HCT116 (cell line): ENCODE results near the gene ACOT7. TPM values are rescaled to one million over a fixed set of nuclear protein-coding genes. Genes with fewer than 3 reads are reported as not detected.

Source experiments
- ATAC-seq: fragments of 200-7000 bp; cut with Tn5 transposase; 2 replicates; pipeline ENCODE4 v1.9.1; 2020; ENCODE audit warnings: mild to moderate bottlenecking, moderate library complexity
- BruUV-seq: library from RNA; stranded (reverse); fragments of 400-500 nt; replicated peaks from 2 replicates; lab custom pipeline; 2021; lab: Mats Ljungman, UMichigan
- CTCF ChIA-PET: fragments of 300-600 bp; sonication (Branson Sonifier 250); formaldehyde crosslinking; loops from one replicate; lab custom pipeline; 2021; ENCODE audit warnings: antibody characterized with exemption; lab: Charles Lee
- POLR2A ChIA-PET: fragments of 300-600, 350-600 bp; sonication (Branson Sonifier 250); formaldehyde crosslinking; loops from one replicate; lab custom pipeline; 2021; ENCODE audit warnings: antibody characterized with exemption; lab: Charles Lee
- RAD21 ChIA-PET, 2 experiments: fragments of 300-600 bp; sonication (Branson Sonifier 250); formaldehyde crosslinking; loops; one replicate each; lab custom pipeline; 2023; ENCODE audit warnings: low total read pairs in 2 of 2; ENCODE audit not compliant: uncharacterized antibody in 2 of 2, unreplicated experiment in 2 of 2, low non-redundant PET in 1 of 2; lab: Charles Lee
- DNase-seq: peaks from one replicate; pipeline ENCODE4 v3.0.0-alpha.2; 2010; ENCODE audit warnings: low read depth, low spot score
- H2AFZ ChIP-seq: fragments of 200-600 bp; shearing (Covaris generic), sonication (generic); 2 replicates; pipeline ENCODE4 v1.6.1; 2017; ENCODE audit warnings: low read depth, mixed run types, mixed read lengths, antibody characterized with exemption, low read length; ENCODE audit not compliant: poor library complexity, severe bottlenecking
- H3K27ac ChIP-seq: 2 replicates; pipeline ENCODE4 v1.5.1; 2012; ENCODE audit warnings: low read depth, low read length
- H3K27me3 ChIP-seq: fragments of 200-600 bp; sonication (generic); 2 replicates; pipeline ENCODE4 v1.6.1; 2016; ENCODE audit warnings: mixed run types, low read length, mixed read lengths; ENCODE audit not compliant: insufficient read depth
- H3K36me3 ChIP-seq, 2 experiments: fragments of 200-500 bp in 1 of 2; fragments of 200-600 bp in 1 of 2; sonication (Bioruptor generic) in 1 of 2; sonication (generic) in 1 of 2; 2 replicates each; pipeline versions ENCODE4 v1.5.1 to v1.6.1; 2014 to 2016; ENCODE audit warnings: low read length in 2 of 2, inconsistent platforms in 1 of 2, mixed read lengths in 1 of 2, mixed run types in 1 of 2; ENCODE audit not compliant: insufficient read depth in 2 of 2, control insufficient read depth in 1 of 2
- H3K4me1 ChIP-seq, 2 experiments: fragments of 200-600 bp in 1 of 2; sonication (generic) in 1 of 2; 2 replicates each; pipeline versions ENCODE4 v1.5.1 to v1.6.1; 2012 to 2017; ENCODE audit warnings: low read length in 2 of 2, inconsistent platforms in 1 of 2, mild to moderate bottlenecking in 1 of 2, mixed read lengths in 1 of 2, mixed run types in 1 of 2, moderate library complexity in 1 of 2; ENCODE audit not compliant: insufficient read depth in 2 of 2, control insufficient read depth in 1 of 2
- H3K4me2 ChIP-seq: fragments of 200-600 bp; sonication (generic); 2 replicates; pipeline ENCODE4 v1.6.1; 2017; ENCODE audit warnings: mixed run types, low read length, mixed read lengths
- H3K4me3 ChIP-seq, 2 experiments: fragments of 200-600 bp in 1 of 2; sonication (generic) in 1 of 2; replicated peaks in 1 of 2; 2 replicates each; pipeline ENCODE4 v1.5.1; 2011 to 2016; ENCODE audit warnings: low read length in 2 of 2, control low read depth in 1 of 2, low read depth in 1 of 2, mild to moderate bottlenecking in 1 of 2, mixed read lengths in 1 of 2, mixed run types in 1 of 2
- H3K79me2 ChIP-seq: fragments of 200-600 bp; sonication (generic); 2 replicates; pipeline ENCODE4 v1.6.1; 2017; ENCODE audit warnings: mild to moderate bottlenecking, mixed run types, low read length, moderate library complexity, mixed read lengths; ENCODE audit not compliant: insufficient read depth
- H3K9ac ChIP-seq: fragments of 200-600 bp; sonication (generic); 2 replicates; pipeline ENCODE4 v1.6.1; 2016; ENCODE audit warnings: low read length, mixed read lengths
- H3K9me2 ChIP-seq: fragments of 200-600 bp; sonication (generic), shearing (Covaris generic); 2 replicates; pipeline ENCODE4 v1.6.1; 2017; ENCODE audit warnings: mixed run types, mild to moderate bottlenecking, moderate library complexity; ENCODE audit not compliant: insufficient read depth
- H3K9me3 ChIP-seq, 2 experiments: fragments of 200-500 bp in 1 of 2; fragments of 200-600 bp in 1 of 2; sonication (Bioruptor generic) in 1 of 2; sonication (generic) in 1 of 2; 2 replicates each; pipeline ENCODE4 v1.6.1; 2014 to 2017; ENCODE audit warnings: low read length in 2 of 2, mixed read lengths in 2 of 2, inconsistent platforms in 1 of 2, low read depth in 1 of 2, mild to moderate bottlenecking in 1 of 2, mixed run types in 1 of 2, moderate library complexity in 1 of 2; ENCODE audit not compliant: control insufficient read depth in 1 of 2, insufficient read depth in 1 of 2
- H4K20me1 ChIP-seq: fragments of 200-600 bp; sonication (generic), shearing (Covaris generic); 2 replicates; pipeline ENCODE4 v1.6.1; 2017; ENCODE audit warnings: mixed run types, mild to moderate bottlenecking, moderate library complexity; ENCODE audit not compliant: insufficient read depth
- EGR1 ChIP-seq: IDR thresholded peaks from 2 replicates; pipeline ENCODE4 v1.6.1; 2012; ENCODE audit warnings: low read depth
- EZH2 ChIP-seq: fragments of 200-600 bp; sonication (generic); IDR thresholded peaks from 2 replicates; pipeline ENCODE4 v1.6.1; 2017; ENCODE audit warnings: antibody characterized with exemption, mixed run types
- FOSL1 ChIP-seq: IDR thresholded peaks from 2 replicates; pipeline ENCODE4 v1.6.1; 2012; ENCODE audit warnings: low read depth
- JUND ChIP-seq: IDR thresholded peaks from 2 replicates; pipeline ENCODE4 v1.6.1; 2012
- POLR2A ChIP-seq: IDR thresholded peaks from 2 replicates; pipeline ENCODE4 v1.7.0; 2011; ENCODE audit warnings: borderline replicate concordance; ENCODE audit not compliant: insufficient read depth, insufficient read length; ENCODE audit errors: extremely low read depth
- POLR2AphosphoS5 ChIP-seq: IDR thresholded peaks from 2 replicates; pipeline ENCODE4 v1.6.1; 2011; ENCODE audit warnings: mild to moderate bottlenecking, low read depth, low read length, moderate library complexity
- RAD21 ChIP-seq: IDR thresholded peaks from 2 replicates; pipeline ENCODE4 v1.6.1; 2012; ENCODE audit warnings: low read depth, mild to moderate bottlenecking
- SIN3A ChIP-seq: IDR thresholded peaks from 2 replicates; pipeline ENCODE4 v1.6.1; 2012; ENCODE audit warnings: low read depth
- SRF ChIP-seq: IDR thresholded peaks from 2 replicates; pipeline ENCODE4 v1.6.1; 2012; ENCODE audit warnings: low read depth
- intact Hi-C: fragments of 100-400 bp; cut with micrococcal nuclease; formaldehyde crosslinking; loops from 2 replicates; pipeline ENCODE4 v1.10.0; 2022
- total RNA-seq: library from RNA; stranded (reverse); gene quantifications from one replicate; pipeline ENCODE4 v1.2.1, GENCODE V29; 2021; ENCODE audit not compliant: unreplicated experiment
- TF ChIP-seq, protein P1 (sequence below): IDR thresholded peaks from 2 replicates; pipeline ENCODE4 v1.6.1; 2012
- TF ChIP-seq, protein P2 (sequence below), 3 experiments: fragments of 200-600 bp in 1 of 3; sonication (generic) in 1 of 3; IDR thresholded peaks in 2 of 3; conservative IDR thresholded peaks in 1 of 3; 2 replicates each; pipeline ENCODE4 v1.5.1; 2012 to 2017; ENCODE audit warnings: low read depth in 2 of 3, low read length in 2 of 3, antibody characterized with exemption in 1 of 3, borderline replicate concordance in 1 of 3, control low read depth in 1 of 3, mild to moderate bottlenecking in 1 of 3, mixed read lengths in 1 of 3, mixed run types in 1 of 3, moderate library complexity in 1 of 3; ENCODE audit not compliant: insufficient read depth in 1 of 3
- TF ChIP-seq, protein P3 (sequence below): IDR thresholded peaks from 2 replicates; pipeline ENCODE4 v1.6.1; 2012; ENCODE audit warnings: low read depth

Gene ACOT7
- total RNA-seq, 1 experiment from 2014 or later = 162 TPM

DNA sequence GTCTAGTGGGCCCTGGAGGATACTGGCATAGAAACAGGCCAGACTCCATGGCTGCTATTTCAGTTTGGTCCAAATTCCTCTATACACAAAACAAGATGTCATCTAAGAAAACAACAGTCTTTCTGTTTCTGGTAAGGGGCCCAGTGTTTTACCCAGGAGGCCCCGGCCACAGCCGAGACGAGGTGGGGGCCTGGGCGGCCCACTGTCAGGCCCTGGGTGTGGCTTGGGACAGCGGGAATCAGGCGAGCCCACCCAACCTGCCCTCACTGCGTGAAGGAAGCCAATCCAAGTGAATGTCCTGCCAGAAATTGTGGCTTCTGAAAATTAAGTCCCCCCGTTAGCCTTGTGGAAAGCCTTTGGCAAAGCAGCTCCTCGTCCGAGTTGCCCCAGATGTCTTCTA is 101.5 kb downstream of the ACOT7 start:
- Histone ChIP-seq H3K4me2 (no peak overlapping the region), H2AFZ (no peak overlapping the region), H3K79me2 (no peaks in the 10 kb centered on the region), H3K27ac (no peak overlapping the region), H3K36me3 (peaks cover 2 to 7% of the 10 kb centered on the region in 2 experiments; a peak in 2 of 4 replicates), H3K9me3 (no peaks in the 10 kb centered on the region), H3K4me1 (no peaks in the 10 kb centered on the region), H3K9me2 (no peaks in the 10 kb centered on the region), H3K9ac (no peak overlapping the region), H3K27me3 (no peaks in the 10 kb centered on the region), H3K4me3 (no peak overlapping the region), H4K20me1 (no peaks in the 10 kb centered on the region)
- intact Hi-C loops = no loop called here
- BruUV-seq = TSS peak; percentile 26
- ChIA-PET RAD21 (no interaction called here), CTCF (no interaction called here), POLR2A (no interaction called here)
- no peak for DNase-seq
- no peak for ATAC-seq
- TF ChIP-seq, protein P1, sequence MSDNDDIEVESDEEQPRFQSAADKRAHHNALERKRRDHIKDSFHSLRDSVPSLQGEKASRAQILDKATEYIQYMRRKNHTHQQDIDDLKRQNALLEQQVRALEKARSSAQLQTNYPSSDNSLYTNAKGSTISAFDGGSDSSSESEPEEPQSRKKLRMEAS = no peak
- no peak for TF ChIP-seq POLR2A
- TF ChIP-seq POLR2AphosphoS5 = no peak
- TF ChIP-seq, protein P2, sequence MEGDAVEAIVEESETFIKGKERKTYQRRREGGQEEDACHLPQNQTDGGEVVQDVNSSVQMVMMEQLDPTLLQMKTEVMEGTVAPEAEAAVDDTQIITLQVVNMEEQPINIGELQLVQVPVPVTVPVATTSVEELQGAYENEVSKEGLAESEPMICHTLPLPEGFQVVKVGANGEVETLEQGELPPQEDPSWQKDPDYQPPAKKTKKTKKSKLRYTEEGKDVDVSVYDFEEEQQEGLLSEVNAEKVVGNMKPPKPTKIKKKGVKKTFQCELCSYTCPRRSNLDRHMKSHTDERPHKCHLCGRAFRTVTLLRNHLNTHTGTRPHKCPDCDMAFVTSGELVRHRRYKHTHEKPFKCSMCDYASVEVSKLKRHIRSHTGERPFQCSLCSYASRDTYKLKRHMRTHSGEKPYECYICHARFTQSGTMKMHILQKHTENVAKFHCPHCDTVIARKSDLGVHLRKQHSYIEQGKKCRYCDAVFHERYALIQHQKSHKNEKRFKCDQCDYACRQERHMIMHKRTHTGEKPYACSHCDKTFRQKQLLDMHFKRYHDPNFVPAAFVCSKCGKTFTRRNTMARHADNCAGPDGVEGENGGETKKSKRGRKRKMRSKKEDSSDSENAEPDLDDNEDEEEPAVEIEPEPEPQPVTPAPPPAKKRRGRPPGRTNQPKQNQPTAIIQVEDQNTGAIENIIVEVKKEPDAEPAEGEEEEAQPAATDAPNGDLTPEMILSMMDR (IDR thresholded peaks at IDR 0.05 in 2 of 3, conservative IDR thresholded peaks at IDR 0.05 in 1 of 3; ENCODE audit: borderline replicate concordance in 1 of 3, insufficient read depth in 1 of 3, low read depth in 2 of 3, low read length in 2 of 3) = no peak
- TF ChIP-seq SRF = no peak
- no peak for TF ChIP-seq SIN3A
- no peak for TF ChIP-seq FOSL1
- no peak for TF ChIP-seq RAD21

DNA sequence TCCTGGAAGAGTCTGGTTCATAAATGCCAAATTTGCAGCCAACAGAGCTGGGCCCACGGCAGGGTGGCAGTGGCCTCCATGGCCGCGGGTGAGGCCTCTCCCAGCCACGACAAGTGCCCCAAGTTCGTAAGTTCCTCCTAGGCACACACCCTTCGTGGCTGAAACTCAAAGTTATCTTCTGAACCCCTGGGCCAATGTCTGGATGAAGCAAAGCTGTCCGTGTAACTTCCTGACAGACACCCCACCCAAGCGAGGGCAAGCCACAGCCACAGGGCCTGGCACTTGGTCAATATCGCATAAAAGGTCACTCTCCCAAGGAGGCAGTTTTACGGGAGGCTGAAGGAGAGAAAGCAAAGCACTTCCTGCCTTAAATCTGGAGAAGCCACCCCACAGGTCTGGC is 104.9 kb downstream of the ACOT7 start:
- ChIA-PET POLR2A (no interaction called here), CTCF (no interaction called here)
- Histone ChIP-seq H3K36me3 (no peaks in the 10 kb centered on the region; a peak in 1 of 4 replicates), H3K27ac (no peak overlapping the region), H3K4me2 (no peak overlapping the region), H3K9ac (no peak overlapping the region), H2AFZ (no peak overlapping the region), H3K4me1 (no peaks in the 10 kb centered on the region)
- intact Hi-C loops = no loop called here
- TF ChIP-seq EGR1 = no peak
- no peak for TF ChIP-seq JUND
- TF ChIP-seq, protein P3, sequence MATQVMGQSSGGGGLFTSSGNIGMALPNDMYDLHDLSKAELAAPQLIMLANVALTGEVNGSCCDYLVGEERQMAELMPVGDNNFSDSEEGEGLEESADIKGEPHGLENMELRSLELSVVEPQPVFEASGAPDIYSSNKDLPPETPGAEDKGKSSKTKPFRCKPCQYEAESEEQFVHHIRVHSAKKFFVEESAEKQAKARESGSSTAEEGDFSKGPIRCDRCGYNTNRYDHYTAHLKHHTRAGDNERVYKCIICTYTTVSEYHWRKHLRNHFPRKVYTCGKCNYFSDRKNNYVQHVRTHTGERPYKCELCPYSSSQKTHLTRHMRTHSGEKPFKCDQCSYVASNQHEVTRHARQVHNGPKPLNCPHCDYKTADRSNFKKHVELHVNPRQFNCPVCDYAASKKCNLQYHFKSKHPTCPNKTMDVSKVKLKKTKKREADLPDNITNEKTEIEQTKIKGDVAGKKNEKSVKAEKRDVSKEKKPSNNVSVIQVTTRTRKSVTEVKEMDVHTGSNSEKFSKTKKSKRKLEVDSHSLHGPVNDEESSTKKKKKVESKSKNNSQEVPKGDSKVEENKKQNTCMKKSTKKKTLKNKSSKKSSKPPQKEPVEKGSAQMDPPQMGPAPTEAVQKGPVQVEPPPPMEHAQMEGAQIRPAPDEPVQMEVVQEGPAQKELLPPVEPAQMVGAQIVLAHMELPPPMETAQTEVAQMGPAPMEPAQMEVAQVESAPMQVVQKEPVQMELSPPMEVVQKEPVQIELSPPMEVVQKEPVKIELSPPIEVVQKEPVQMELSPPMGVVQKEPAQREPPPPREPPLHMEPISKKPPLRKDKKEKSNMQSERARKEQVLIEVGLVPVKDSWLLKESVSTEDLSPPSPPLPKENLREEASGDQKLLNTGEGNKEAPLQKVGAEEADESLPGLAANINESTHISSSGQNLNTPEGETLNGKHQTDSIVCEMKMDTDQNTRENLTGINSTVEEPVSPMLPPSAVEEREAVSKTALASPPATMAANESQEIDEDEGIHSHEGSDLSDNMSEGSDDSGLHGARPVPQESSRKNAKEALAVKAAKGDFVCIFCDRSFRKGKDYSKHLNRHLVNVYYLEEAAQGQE = no peak
- no peak for TF ChIP-seq EZH2
- TF ChIP-seq, all 23 proteins: peak for 0
- Histone ChIP-seq H3K27me3 (no peaks in the 10 kb centered on the region), H3K9me3 (no peaks in the 10 kb centered on the region), H3K4me3 (no peak overlapping the region), H3K79me2 (no peaks in the 10 kb centered on the region), H3K9me2 (no peaks in the 10 kb centered on the region), H4K20me1 (no peaks in the 10 kb centered on the region)
- RAD21 ChIA-PET = no interaction called here
- ATAC-seq (no peak), DNase-seq (no peak)
- no TSS peak for BruUV-seq
